ENCODE measurements around the gene BRME1.

DNA sequence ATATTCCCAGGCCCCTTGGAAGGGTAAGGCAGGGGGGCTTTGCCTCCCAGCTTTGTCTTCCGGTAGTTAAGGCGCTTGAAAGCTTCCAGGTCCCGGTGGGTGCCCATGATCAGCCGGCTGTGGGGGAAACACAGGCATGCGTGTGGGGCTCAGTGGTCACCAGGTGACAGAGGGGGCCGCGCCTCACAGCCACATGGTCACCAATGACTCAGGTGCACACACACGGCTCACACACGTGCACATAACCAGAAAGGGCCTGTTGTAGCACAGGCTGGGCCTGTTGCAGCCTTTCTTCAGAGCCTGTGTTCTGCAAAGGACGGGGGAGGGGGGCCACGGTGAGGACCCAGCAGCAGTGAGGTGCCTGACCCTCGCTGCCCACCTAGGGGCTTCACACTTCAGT lies 23.1 kb downstream of the BRME1 start:
- TF ChIP-seq, protein P1, sequence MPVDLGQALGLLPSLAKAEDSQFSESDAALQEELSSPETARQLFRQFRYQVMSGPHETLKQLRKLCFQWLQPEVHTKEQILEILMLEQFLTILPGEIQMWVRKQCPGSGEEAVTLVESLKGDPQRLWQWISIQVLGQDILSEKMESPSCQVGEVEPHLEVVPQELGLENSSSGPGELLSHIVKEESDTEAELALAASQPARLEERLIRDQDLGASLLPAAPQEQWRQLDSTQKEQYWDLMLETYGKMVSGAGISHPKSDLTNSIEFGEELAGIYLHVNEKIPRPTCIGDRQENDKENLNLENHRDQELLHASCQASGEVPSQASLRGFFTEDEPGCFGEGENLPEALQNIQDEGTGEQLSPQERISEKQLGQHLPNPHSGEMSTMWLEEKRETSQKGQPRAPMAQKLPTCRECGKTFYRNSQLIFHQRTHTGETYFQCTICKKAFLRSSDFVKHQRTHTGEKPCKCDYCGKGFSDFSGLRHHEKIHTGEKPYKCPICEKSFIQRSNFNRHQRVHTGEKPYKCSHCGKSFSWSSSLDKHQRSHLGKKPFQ (tag by site-specific recombination; IDR thresholded peaks at IDR 0.05): no peak
- TF ChIP-seq, protein P2, sequence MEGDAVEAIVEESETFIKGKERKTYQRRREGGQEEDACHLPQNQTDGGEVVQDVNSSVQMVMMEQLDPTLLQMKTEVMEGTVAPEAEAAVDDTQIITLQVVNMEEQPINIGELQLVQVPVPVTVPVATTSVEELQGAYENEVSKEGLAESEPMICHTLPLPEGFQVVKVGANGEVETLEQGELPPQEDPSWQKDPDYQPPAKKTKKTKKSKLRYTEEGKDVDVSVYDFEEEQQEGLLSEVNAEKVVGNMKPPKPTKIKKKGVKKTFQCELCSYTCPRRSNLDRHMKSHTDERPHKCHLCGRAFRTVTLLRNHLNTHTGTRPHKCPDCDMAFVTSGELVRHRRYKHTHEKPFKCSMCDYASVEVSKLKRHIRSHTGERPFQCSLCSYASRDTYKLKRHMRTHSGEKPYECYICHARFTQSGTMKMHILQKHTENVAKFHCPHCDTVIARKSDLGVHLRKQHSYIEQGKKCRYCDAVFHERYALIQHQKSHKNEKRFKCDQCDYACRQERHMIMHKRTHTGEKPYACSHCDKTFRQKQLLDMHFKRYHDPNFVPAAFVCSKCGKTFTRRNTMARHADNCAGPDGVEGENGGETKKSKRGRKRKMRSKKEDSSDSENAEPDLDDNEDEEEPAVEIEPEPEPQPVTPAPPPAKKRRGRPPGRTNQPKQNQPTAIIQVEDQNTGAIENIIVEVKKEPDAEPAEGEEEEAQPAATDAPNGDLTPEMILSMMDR (tag by site-specific recombination; IDR thresholded peaks at IDR 0.05): no peak
- TF ChIP-seq ZNF324 (tag by site-specific recombination; IDR thresholded peaks at IDR 0.05): no peak
- TF ChIP-seq ZNF549 (tag by site-specific recombination; IDR thresholded peaks at IDR 0.05): no peak

All from HEK293 (cell line).